MM.1S (cell line): Measurements from ENCODE around the gene ZFPM1.

Source experiments
- DNase-seq: peaks from one replicate; pipeline ENCODE4 v3.0.0-alpha.2; 2015
- H2AFZ ChIP-seq: fragments of 300-600 bp; sonication (generic); 2 replicates; pipeline ENCODE4 v1.6.0; 2016; ENCODE audit warnings: antibody characterized with exemption, low read length
- H3F3A ChIP-seq: fragments of 300-600 bp; sonication (generic); 2 replicates; pipeline ENCODE4 v1.6.1; 2016; ENCODE audit warnings: mild to moderate bottlenecking, antibody characterized with exemption, low read length, moderate library complexity, mixed read lengths; ENCODE audit not compliant: insufficient read depth
- H3K27ac ChIP-seq: fragments of 300-600 bp; sonication (generic); 2 replicates; pipeline ENCODE4 v1.5.1; 2016; ENCODE audit warnings: mild to moderate bottlenecking, low read length
- H3K27me3 ChIP-seq: fragments of 300-600 bp; sonication (generic); replicated peaks from 2 replicates; pipeline ENCODE4 v1.6.0; 2016; ENCODE audit warnings: low read length; ENCODE audit not compliant: insufficient read depth
- H3K36me3 ChIP-seq: fragments of 300-600 bp; sonication (generic); replicated peaks from 2 replicates; pipeline ENCODE4 v1.6.1; 2016; ENCODE audit warnings: mild to moderate bottlenecking, low read length, mixed read lengths; ENCODE audit not compliant: insufficient read depth
- H3K4me1 ChIP-seq: fragments of 300-600 bp; sonication (generic); 2 replicates; pipeline ENCODE4 v1.6.1; 2016; ENCODE audit warnings: low read length, mixed read lengths
- H3K4me2 ChIP-seq: fragments of 300-600 bp; sonication (generic); 2 replicates; pipeline ENCODE4 v1.6.0; 2016; ENCODE audit warnings: low read depth, low read length
- H3K4me3 ChIP-seq: fragments of 300-600 bp; sonication (generic); 2 replicates; pipeline ENCODE4 v1.5.1; 2016; ENCODE audit warnings: low read length, mixed read lengths
- H3K79me2 ChIP-seq: fragments of 300-600 bp; sonication (generic); 2 replicates; pipeline ENCODE4 v1.6.1; 2016; ENCODE audit warnings: mixed run types, low read length, mixed read lengths
- H3K9ac ChIP-seq: fragments of 300-600 bp; sonication (generic); 2 replicates; pipeline ENCODE4 v1.6.1; 2016; ENCODE audit warnings: low read length, mixed read lengths
- H3K9me2 ChIP-seq: fragments of 300-600 bp; sonication (generic); replicated peaks from 2 replicates; pipeline ENCODE4 v1.6.1; 2016; ENCODE audit warnings: mild to moderate bottlenecking, low read length, mixed read lengths; ENCODE audit not compliant: insufficient read depth
- H3K9me3 ChIP-seq: fragments of 300-600 bp; sonication (generic); replicated peaks from 2 replicates; pipeline ENCODE4 v1.6.1; 2016; ENCODE audit warnings: mild to moderate bottlenecking, low read length, mixed read lengths; ENCODE audit not compliant: insufficient read depth
- H4K20me1 ChIP-seq: fragments of 300-600 bp; sonication (generic); 2 replicates; pipeline ENCODE4 v1.6.1; 2016; ENCODE audit warnings: mild to moderate bottlenecking, low read length, moderate library complexity, mixed read lengths; ENCODE audit not compliant: insufficient read depth
- EZH2 ChIP-seq: fragments of 300-600 bp; sonication (generic); optimal IDR thresholded peaks from 2 replicates; pipeline ENCODE3; 2017; ENCODE audit warnings: low read depth, mild to moderate bottlenecking, antibody characterized with exemption, low read length, mixed read lengths
- EZH2phosphoT487 ChIP-seq: fragments of 300-600 bp; sonication (generic); IDR thresholded peaks from 2 replicates; pipeline ENCODE4 v1.6.1; 2018; ENCODE audit warnings: antibody characterized with exemption, low read length
- TF ChIP-seq, protein P1 (sequence below): fragments of 300-600 bp; sonication (generic); IDR thresholded peaks from 2 replicates; pipeline ENCODE4 v1.5.1; 2016; ENCODE audit warnings: antibody characterized with exemption, low read length, mixed read lengths

ZFPM1 gene

DNA sequence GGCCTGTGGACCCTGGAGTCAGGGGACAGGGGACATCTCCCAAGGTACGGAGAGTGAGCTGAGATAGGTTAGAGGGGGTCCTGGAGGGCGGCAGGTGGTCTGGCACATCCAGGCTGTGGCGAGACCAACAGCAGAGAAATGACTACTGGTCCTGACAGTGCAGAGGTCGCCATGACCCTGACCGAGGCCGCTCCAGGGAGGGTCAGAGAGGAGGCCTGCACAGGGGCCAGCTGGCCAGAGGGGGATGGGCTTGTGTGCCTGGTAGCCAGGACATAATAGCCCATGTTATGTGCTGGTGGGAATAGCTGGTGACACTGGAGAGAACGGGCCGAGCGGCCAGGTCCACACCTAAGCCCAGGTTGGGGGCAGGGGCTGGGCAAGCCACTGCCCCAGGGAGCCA is 76.5 kb downstream of the ZFPM1 start:
- Histone ChIP-seq H3K36me3 (no peaks in the 10 kb centered on the region), H2AFZ (no peak overlapping the region), H3K9me2 (no peaks in the 10 kb centered on the region), H3K79me2 (no peaks in the 10 kb centered on the region), H3K4me2 (no peak overlapping the region), H3K4me1 (no peaks in the 10 kb centered on the region), H3K4me3 (no peak overlapping the region), H3K27me3 (no peaks in the 10 kb centered on the region), H3K9me3 (no peaks in the 10 kb centered on the region), H3F3A (no peaks in the 10 kb centered on the region), H3K27ac (no peak overlapping the region), H4K20me1 (no peaks in the 10 kb centered on the region), H3K9ac (no peak overlapping the region)
- TF ChIP-seq EZH2 (no peak), EZH2phosphoT487 (no peak)
- TF ChIP-seq, protein P1, sequence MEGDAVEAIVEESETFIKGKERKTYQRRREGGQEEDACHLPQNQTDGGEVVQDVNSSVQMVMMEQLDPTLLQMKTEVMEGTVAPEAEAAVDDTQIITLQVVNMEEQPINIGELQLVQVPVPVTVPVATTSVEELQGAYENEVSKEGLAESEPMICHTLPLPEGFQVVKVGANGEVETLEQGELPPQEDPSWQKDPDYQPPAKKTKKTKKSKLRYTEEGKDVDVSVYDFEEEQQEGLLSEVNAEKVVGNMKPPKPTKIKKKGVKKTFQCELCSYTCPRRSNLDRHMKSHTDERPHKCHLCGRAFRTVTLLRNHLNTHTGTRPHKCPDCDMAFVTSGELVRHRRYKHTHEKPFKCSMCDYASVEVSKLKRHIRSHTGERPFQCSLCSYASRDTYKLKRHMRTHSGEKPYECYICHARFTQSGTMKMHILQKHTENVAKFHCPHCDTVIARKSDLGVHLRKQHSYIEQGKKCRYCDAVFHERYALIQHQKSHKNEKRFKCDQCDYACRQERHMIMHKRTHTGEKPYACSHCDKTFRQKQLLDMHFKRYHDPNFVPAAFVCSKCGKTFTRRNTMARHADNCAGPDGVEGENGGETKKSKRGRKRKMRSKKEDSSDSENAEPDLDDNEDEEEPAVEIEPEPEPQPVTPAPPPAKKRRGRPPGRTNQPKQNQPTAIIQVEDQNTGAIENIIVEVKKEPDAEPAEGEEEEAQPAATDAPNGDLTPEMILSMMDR = no peak
- no peak for DNase-seq

DNA sequence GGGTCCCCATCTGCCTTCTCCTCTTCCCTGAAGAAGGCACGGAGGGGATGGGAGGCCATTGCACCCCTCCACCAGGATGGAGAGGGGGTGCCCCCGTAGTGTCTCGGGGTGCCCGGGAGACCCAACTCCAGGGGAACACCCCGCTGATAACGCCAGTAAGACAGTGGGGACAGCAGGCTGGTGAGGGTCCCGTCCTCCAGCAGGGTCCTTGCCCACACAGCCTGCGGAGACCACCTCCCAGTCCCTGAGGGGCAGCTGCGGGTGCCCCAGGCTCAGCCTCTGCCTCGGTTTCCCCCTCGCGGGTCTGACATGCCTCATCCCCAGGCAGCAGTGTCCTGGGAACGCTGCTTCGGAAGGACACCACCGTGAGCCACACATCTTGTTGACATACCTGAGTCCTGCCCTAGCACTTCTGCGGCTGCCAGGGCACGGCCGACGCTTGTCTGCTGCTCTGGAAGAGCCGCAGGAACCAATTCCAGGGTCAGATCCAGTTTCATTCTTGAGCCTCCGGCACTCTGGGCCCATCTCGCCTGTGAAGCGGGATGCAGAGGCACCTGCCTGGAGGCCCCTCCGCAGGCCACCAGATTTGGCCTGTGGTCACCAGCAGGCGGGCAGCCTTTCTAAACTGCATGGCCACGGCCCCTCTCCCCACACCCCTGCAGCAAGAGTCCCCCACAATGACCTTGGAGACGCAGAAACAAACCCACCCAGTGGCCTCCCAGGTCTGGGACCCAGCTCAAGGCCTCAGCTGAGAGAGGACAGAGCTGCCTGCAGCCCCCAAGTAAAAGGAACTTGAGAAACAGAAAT is 77.2 kb downstream of the ZFPM1 start:
- H3K4me3 ChIP-seq = no peak overlapping the region
- no peaks in the 10 kb centered on the region for H4K20me1 ChIP-seq
- no peaks in the 10 kb centered on the region for H3K79me2 ChIP-seq
- TF ChIP-seq EZH2 = no peak
- H3K27ac ChIP-seq = no peak overlapping the region
- no peaks in the 10 kb centered on the region for H3F3A ChIP-seq
- H3K9ac ChIP-seq = no peak overlapping the region
- H3K9me3 ChIP-seq = no peaks in the 10 kb centered on the region
- H3K36me3 ChIP-seq = no peaks in the 10 kb centered on the region
- H3K9me2 ChIP-seq = no peaks in the 10 kb centered on the region
- no peaks in the 10 kb centered on the region for H3K27me3 ChIP-seq
- DNase-seq = no peak
- no peak overlapping the region for H3K4me2 ChIP-seq
- no peaks in the 10 kb centered on the region for H3K4me1 ChIP-seq
- H2AFZ ChIP-seq = no peak overlapping the region

DNA sequence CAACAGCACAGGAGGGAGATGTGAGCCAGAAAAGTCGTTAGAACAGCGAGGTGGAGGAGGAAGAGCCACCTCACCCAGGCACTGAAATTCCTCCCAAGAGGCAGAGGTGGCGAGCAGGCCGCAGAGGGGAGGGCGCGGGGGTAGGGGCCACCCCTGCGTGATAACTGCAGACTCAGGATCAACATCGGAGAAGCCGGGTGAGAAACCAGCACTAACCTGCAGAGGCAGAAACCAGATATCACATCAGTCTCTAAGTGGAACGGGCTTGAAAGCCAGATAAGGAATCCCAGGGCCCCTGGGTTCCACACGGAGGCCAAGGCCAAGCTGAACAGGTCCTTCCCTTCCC is 77.8 kb downstream of the ZFPM1 start:
- Histone ChIP-seq H3K4me1 (no peaks in the 10 kb centered on the region), H3F3A (no peaks in the 10 kb centered on the region), H3K9me2 (no peaks in the 10 kb centered on the region), H2AFZ (no peak overlapping the region), H4K20me1 (no peaks in the 10 kb centered on the region), H3K9me3 (no peaks in the 10 kb centered on the region), H3K4me2 (no peak overlapping the region), H3K36me3 (no peaks in the 10 kb centered on the region), H3K27ac (no peak overlapping the region), H3K4me3 (no peak overlapping the region), H3K9ac (no peak overlapping the region), H3K79me2 (no peaks in the 10 kb centered on the region), H3K27me3 (no peaks in the 10 kb centered on the region)
- DNase-seq = no peak
- TF ChIP-seq, protein P1 = no peak
- no peak for TF ChIP-seq EZH2
- TF ChIP-seq EZH2phosphoT487 = no peak

DNA sequence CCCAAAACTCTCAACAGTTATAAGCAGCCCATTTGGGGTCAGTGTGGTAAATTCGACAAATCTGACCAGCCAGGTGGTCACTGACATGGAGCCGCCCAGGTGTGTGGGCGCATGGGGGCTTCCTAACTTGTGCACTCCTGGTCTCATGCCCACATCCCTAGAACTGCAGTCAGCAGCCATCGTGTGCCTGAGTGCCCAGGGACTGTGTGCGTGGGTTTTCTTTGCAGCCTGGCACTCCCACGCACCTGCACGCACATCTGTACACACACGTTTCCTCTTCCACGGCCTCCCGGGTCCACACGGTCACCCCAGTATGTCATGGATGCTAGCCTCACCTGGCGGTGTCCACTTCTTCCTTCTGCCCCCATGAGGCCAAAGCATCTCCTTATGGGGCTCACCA is 78.3 kb downstream of the ZFPM1 start:
- Histone ChIP-seq H3K4me2 (no peak overlapping the region), H3K4me3 (no peak overlapping the region), H3K27me3 (no peaks in the 10 kb centered on the region), H3K4me1 (no peaks in the 10 kb centered on the region), H3F3A (no peaks in the 10 kb centered on the region), H3K36me3 (no peaks in the 10 kb centered on the region), H2AFZ (no peak overlapping the region), H4K20me1 (no peaks in the 10 kb centered on the region), H3K9ac (no peak overlapping the region), H3K9me3 (no peaks in the 10 kb centered on the region), H3K9me2 (no peaks in the 10 kb centered on the region), H3K27ac (no peak overlapping the region), H3K79me2 (no peaks in the 10 kb centered on the region)
- TF ChIP-seq, protein P1 = no peak
- TF ChIP-seq EZH2phosphoT487 = no peak
- no peak for TF ChIP-seq EZH2
- no peak for DNase-seq
